Activated T-helper 17 cell treated with anti-CD3 and anti-CD28 coated beads, Interleukin-2, amount 50 U/mL, for 72 hours (primary cell): ENCODE results near the gene SERPINB2. TPM values are rescaled to one million over a fixed set of nuclear protein-coding genes. Genes with fewer than 3 reads are reported as not detected.

Source experiments
- ATAC-seq: fragments of 150-1000 bp; cut with Tn5 transposase; replicated peaks from 2 replicates; pipeline ENCODE4 v1.10.0; 2021; ENCODE audit warnings: mild to moderate bottlenecking, moderate library complexity
- H3K27ac Mint-ChIP-seq: one replicate; pipeline ENCODE4 v1.8.0; 2022; ENCODE audit warnings: mixed read lengths
- H3K27me3 Mint-ChIP-seq: one replicate; pipeline ENCODE4 v1.8.0; 2022; ENCODE audit warnings: mixed read lengths
- H3K36me3 Mint-ChIP-seq: one replicate; pipeline ENCODE4 v1.8.0; 2022; ENCODE audit warnings: low read depth, mild to moderate bottlenecking, mixed read lengths
- H3K4me1 Mint-ChIP-seq: one replicate; pipeline ENCODE4 v1.8.0; 2022; ENCODE audit warnings: mixed read lengths
- H3K4me3 Mint-ChIP-seq: one replicate; pipeline ENCODE4 v1.8.0; 2022; ENCODE audit warnings: mild to moderate bottlenecking, mixed read lengths
- H3K9me3 Mint-ChIP-seq: one replicate; pipeline ENCODE4 v1.8.0; 2022; ENCODE audit warnings: mixed read lengths
- total RNA-seq, 2 donors: library from RNA; stranded (reverse); gene quantifications; one replicate each; pipeline ENCODE4 v1.2.3, GENCODE V29; 2022

SERPINB2 gene, protein sequence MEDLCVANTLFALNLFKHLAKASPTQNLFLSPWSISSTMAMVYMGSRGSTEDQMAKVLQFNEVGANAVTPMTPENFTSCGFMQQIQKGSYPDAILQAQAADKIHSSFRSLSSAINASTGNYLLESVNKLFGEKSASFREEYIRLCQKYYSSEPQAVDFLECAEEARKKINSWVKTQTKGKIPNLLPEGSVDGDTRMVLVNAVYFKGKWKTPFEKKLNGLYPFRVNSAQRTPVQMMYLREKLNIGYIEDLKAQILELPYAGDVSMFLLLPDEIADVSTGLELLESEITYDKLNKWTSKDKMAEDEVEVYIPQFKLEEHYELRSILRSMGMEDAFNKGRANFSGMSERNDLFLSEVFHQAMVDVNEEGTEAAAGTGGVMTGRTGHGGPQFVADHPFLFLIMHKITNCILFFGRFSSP
- not detected for total RNA-seq

DNA sequence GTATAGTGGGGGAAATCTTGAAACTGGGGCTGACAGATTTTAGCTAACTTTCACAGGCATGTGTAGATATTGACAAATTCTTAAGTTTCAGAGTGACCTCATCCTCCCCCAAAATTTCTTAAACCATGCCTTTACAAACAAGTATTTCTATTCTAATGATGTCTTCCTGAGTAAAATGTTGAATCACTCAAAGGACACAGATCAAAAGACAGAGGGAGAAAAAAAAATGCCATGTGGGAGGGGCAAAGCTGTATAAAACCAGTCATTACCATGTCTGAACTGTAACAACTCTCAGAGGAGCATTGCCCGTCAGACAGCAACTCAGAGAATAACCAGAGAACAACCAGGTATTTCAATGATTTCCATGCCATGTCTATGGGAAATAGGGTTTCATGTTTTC is at the start of gene SERPINB2:
Gene SERPINB2 (plus strand): TSS at position 282 of the 400 bp plus-strand sequence. CDS start 3,740 bp downstream, outside the sequence.
- Mint-ChIP-seq H3K4me3 (no peak within 1 kb of the TSS), H3K36me3 (no peaks in the 10 kb centered on the region)

DNA sequence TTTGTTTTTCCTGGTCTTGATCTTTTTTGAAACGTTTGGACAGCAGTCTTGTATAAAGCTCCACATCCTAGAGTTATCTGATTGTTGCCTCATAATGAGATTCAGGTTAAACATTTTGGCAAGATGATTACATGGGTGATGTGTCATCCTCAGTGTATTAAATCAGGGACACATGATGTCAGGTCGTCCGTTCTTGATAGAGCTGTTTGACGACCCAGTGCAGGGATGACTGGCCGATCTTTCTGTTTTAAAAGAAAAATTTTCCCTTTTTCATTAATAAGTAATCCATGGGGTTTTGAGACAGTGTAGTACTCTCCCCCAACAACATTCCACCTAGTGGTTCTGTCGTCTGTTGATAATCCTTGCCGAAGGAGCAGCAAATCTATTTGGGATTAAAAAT is 44.5 kb upstream of the SERPINB2 start:
- no peaks in the 10 kb centered on the region for H3K36me3 Mint-ChIP-seq
- H3K27ac Mint-ChIP-seq: no peak overlapping the region

More for the DNA sequence above, at the start of gene SERPINB2:
- Mint-ChIP-seq H3K27ac (no peak within 1 kb of the TSS), H3K27me3 (peaks cover 13% of the 10 kb centered on the region), H3K9me3 (no peaks in the 10 kb centered on the region), H3K4me1 (no peaks in the 10 kb centered on the region)
- ATAC-seq: peak; percentile 84

DNA sequence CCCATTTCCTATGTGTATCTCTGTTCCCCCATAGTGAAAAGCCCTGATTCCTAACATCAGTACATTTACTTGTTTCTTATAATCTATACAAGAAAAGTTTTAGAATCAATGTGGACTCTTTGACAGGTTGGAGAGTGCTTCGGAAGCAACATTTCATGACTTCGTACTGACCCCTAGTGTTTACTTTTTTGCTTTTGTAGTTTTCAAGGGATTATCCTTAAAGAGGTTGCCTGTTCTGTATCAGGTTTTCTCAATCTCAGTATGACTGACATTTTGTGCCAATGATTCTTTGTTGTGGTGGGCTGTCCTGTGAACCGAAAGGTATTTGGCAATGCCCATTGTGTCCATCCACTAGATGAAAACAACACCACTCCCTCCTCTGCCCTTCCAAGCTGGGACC is 43.3 kb upstream of the SERPINB2 start:
- Mint-ChIP-seq H3K27ac (no peak overlapping the region), H3K27me3 (peaks cover 26% of the 10 kb centered on the region), H3K9me3 (no peaks in the 10 kb centered on the region), H3K4me1 (no peaks in the 10 kb centered on the region), H3K4me3 (no peak overlapping the region), H3K36me3 (no peaks in the 10 kb centered on the region)
- no peak for ATAC-seq

More for the DNA sequence above, 44.5 kb upstream of the SERPINB2 start:
- H3K4me1 Mint-ChIP-seq: no peaks in the 10 kb centered on the region
- peaks cover 25% of the 10 kb centered on the region for H3K27me3 Mint-ChIP-seq
- no peak overlapping the region for H3K4me3 Mint-ChIP-seq
- ATAC-seq: no peak
- H3K9me3 Mint-ChIP-seq: no peaks in the 10 kb centered on the region

DNA sequence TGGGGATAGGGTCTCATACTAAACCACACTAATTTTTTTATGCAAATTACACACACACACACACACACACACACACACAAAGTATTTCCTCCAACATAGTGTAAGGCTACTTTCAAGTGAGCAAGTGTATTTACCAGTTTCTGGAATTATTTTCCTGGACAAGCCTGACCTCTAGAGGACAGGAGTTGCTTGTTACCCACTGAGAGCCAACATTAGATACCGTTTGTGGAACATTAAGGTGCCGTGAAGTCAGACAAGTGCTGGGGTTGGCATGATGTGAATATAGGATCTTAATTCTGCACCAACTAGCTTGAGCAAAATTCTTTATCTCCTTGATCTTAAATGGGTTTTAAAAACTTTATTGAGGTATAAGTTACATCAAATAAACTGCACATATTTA is 39.3 kb upstream of the SERPINB2 start:
- peak; percentile 23 for ATAC-seq
- no peaks in the 10 kb centered on the region for H3K9me3 Mint-ChIP-seq
- peaks cover 13% of the 10 kb centered on the region for H3K27me3 Mint-ChIP-seq
- no peaks in the 10 kb centered on the region for H3K4me1 Mint-ChIP-seq
- H3K4me3 Mint-ChIP-seq: no peak overlapping the region
- no peaks in the 10 kb centered on the region for H3K36me3 Mint-ChIP-seq
- H3K27ac Mint-ChIP-seq: no peak overlapping the region

DNA sequence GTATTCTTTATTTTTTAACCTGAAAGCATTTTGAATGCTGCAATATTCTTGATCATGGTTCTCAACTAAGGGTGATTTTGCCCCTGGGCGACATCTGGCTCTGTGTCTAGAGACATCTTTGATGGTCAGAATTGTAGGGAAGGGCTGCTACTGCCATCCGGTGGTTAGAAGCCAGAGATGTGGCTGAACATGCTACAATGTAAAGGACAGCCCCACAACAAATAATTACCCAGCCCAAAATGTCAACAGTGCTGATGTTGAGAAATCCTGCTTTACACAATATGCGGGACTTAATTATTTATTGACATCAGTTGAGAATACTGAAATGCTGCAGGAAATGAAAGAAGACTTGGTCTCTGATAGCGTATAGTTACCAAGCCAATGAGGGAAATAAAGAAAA is 37.5 kb upstream of the SERPINB2 start:
- no peaks in the 10 kb centered on the region for H3K4me1 Mint-ChIP-seq
- H3K27ac Mint-ChIP-seq: no peak overlapping the region
- no peak overlapping the region for H3K4me3 Mint-ChIP-seq
- no peaks in the 10 kb centered on the region for H3K36me3 Mint-ChIP-seq
- peaks cover 9% of the 10 kb centered on the region for H3K27me3 Mint-ChIP-seq
- no peak for ATAC-seq
- H3K9me3 Mint-ChIP-seq: no peaks in the 10 kb centered on the region

DNA sequence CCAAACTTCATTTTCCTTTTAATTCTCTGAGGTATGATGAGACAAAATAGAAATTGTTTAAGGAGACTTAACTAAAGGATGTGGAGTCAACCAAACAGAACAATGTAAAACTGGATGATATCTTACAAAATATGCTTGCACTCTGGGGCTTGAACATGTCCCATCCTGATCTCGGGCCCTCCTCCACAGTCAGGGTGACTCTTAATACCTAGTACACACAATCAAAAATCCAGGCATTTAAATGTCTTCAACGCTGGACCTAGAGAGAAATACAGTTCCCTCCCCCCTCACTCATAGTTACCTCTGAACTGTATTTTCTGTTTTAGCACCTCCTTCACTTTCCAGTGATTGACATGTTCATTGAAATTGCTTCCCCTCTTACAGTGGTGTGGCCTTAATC is 36.9 kb upstream of the SERPINB2 start:
- H3K36me3 Mint-ChIP-seq: no peaks in the 10 kb centered on the region
- no peak for ATAC-seq
- H3K27me3 Mint-ChIP-seq: peaks cover 6% of the 10 kb centered on the region
- no peaks in the 10 kb centered on the region for H3K9me3 Mint-ChIP-seq
- H3K4me1 Mint-ChIP-seq: no peaks in the 10 kb centered on the region
- no peak overlapping the region for H3K4me3 Mint-ChIP-seq
- no peak overlapping the region for H3K27ac Mint-ChIP-seq

DNA sequence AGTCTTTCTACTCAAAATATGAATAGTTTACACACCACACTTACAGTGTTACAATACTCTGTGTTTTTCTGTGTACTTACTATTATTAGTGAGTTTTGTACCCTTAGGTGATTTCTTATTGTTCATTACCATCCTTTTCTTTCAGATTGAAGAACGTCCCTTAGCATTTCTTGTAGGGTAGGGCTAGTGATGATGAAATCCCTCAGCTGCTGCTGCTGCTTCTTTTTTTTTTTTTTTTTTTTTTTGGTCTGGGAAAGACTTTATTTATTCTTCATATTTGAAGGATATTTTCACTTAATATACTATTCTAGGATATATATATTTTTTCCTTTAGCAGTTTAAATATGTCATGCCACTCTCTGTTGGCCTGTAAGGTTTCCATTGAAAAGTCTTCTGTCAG is 29.0 kb upstream of the SERPINB2 start:
- Mint-ChIP-seq H3K4me3 (no peak overlapping the region), H3K36me3 (no peaks in the 10 kb centered on the region), H3K9me3 (no peaks in the 10 kb centered on the region), H3K27ac (no peak overlapping the region), H3K27me3 (peaks cover 7% of the 10 kb centered on the region), H3K4me1 (no peaks in the 10 kb centered on the region)
- no peak for ATAC-seq

DNA sequence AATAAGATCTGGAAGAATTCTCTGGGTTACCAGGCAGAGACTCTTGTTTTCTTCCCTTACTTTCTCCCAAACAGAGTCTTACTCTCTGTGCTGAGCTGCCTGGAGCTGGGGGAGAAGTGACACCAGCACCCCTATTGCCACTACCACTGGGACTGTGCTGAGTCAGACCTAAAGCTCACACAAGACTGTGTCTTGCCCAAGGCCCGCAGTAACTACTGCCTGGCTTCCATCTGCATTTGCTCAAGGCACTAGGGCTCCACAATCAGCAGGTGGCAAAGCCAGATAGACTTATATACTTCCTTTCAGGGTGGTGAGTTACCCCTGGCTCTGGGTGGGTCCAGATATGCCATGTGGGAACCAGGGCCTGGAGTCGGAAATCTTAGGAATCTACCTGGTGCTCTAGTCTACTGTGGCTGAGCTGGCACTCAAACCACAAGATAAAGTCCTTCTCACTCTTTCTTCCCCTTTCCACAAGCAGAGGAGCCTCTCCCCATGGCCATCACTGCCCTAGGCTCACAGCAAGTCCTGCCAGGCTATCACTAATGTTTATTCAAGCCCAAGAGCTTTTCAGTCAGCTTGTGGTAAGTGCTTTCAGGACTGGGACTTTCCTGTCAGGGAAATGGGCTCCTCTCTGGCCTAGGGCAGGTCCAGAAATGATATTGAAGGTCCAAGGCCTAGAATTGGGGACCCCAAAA is 27.6 kb upstream of the SERPINB2 start:
- Mint-ChIP-seq H3K4me3 (no peak overlapping the region), H3K4me1 (no peaks in the 10 kb centered on the region), H3K27ac (no peak overlapping the region), H3K36me3 (no peaks in the 10 kb centered on the region), H3K9me3 (no peaks in the 10 kb centered on the region), H3K27me3 (peaks cover 7% of the 10 kb centered on the region)
- no peak for ATAC-seq

DNA sequence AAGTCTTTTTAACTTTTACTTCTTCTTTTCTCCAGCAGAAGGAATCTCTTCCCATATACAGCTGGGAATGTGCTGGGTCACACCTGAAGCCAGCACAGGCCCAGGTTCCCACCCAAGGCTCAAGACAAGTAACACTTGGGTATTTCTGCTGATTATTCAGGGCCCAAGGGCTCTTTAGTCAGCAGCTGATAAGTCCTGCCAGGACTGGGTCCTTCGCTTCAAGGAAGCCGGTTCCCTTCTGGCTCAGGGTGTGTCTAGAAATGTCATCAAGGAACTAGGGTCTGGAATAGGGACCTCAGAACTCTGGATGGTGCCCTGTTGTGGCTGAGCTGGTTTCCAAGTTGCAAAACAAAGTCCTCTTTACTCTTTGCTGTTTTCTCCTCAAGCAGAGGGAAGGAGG is 27.0 kb upstream of the SERPINB2 start:
- Mint-ChIP-seq H3K27ac (no peak overlapping the region), H3K4me3 (no peak overlapping the region), H3K36me3 (no peaks in the 10 kb centered on the region), H3K9me3 (no peaks in the 10 kb centered on the region), H3K4me1 (no peaks in the 10 kb centered on the region), H3K27me3 (peaks cover 7% of the 10 kb centered on the region)
- ATAC-seq: no peak

DNA sequence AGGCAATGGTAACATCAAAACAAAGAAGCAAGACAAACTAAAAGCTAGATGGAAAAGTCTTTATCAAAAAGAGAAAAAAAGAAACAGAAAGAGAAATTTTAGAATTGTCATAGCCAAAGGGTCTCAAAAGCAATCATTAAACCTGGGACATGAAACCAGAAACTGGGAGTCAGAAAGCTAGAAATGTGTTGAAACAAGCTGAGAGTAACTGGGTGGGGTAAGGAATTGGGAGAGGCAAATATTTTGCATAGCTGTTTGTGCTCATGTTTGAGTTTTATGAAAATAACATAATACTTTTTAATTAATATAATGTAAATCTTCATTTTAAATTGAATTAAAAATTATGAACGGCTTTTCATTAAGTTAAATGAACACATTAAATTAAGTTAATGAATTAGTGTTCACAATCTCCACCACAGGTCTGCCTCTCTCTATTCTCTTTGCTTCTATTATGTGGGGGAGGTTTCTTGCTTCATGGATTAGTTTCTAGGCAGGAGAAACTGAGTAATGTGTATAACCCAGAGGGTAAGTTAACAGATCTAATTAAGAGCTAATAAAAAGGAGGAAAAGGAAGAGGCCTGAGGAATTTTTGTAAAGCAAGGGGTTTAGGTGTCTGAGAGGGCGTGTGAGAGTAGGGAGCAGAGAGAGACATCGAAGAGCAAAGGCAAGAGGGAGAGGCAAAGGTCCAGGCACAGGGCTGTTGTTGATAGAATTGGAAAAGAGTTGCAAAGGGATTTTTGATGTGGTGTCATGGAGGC is 20.0 kb upstream of the SERPINB2 start:
- H3K27me3 Mint-ChIP-seq: peaks cover 5% of the 10 kb centered on the region
- no peak for ATAC-seq
- no peaks in the 10 kb centered on the region for H3K36me3 Mint-ChIP-seq
- H3K9me3 Mint-ChIP-seq: no peaks in the 10 kb centered on the region
- H3K4me1 Mint-ChIP-seq: no peaks in the 10 kb centered on the region
- no peak overlapping the region for H3K27ac Mint-ChIP-seq
- H3K4me3 Mint-ChIP-seq: no peak overlapping the region

DNA sequence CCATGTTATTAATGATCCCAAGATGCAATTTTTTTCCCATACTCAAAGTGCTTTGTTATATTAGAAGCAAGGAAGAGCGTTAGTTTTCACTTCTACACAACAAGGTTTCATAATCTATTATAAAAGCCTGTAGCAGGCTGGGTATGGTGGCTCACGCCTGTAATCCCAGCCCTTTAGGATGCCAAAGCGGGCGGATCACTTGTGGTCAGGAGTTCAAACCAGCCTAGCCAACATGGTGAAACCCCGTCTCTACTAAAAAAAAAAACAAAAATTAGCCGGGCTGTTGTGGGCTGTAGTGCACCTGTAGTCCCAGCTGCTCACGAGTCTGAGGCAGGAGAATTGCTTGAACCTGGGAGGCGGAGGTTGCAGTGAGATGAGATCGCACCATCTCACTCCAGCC is 19.0 kb upstream of the SERPINB2 start:
- H3K9me3 Mint-ChIP-seq: no peaks in the 10 kb centered on the region
- H3K27ac Mint-ChIP-seq: no peak overlapping the region
- H3K4me1 Mint-ChIP-seq: no peaks in the 10 kb centered on the region
- H3K27me3 Mint-ChIP-seq: peaks cover 5% of the 10 kb centered on the region
- no peaks in the 10 kb centered on the region for H3K36me3 Mint-ChIP-seq
- H3K4me3 Mint-ChIP-seq: no peak overlapping the region
- ATAC-seq: no peak

DNA sequence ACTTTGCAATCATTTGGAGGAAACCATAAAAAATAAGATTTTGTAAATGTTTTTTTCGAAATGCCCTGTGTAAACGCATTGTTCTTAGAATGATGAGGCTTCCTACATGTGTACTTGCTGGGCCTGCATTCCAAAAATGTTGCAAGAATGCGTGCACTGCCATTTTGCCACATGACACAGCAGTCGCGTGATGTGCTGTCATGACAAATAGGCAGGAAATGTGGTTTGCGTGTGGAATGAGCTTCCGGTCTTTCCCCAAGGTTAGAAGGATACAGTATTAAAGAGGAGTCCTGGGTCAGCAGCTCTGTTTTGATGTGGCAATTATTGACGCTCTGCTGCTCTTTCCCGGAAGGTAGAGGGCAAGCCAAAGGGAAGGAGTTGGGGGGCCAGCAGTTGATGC is 18.1 kb upstream of the SERPINB2 start:
- Mint-ChIP-seq H3K4me1 (no peaks in the 10 kb centered on the region), H3K27me3 (peaks cover 5% of the 10 kb centered on the region), H3K36me3 (no peaks in the 10 kb centered on the region), H3K27ac (no peak overlapping the region), H3K9me3 (no peaks in the 10 kb centered on the region), H3K4me3 (no peak overlapping the region)
- no peak for ATAC-seq

DNA sequence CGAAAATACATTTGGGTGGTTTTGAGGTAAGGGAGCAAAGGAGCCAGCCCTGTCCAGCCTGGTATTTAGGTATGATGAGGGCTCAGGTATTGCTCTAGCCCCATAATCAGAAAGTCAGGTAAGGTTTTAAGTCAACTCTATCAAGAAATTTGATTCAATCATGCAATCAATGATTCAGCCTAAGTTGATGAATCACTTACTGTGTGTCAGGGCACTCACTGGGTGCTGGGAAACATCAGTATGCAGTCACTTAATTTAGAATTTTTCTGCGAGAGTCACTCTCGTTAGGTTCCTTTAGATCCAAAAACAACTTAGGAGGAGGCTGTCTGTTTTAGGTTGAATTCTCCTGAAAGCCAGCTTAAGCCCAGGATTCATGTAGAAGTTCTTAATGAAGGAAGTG is 17.7 kb upstream of the SERPINB2 start:
- H3K4me3 Mint-ChIP-seq: no peak overlapping the region
- no peaks in the 10 kb centered on the region for H3K4me1 Mint-ChIP-seq
- H3K27ac Mint-ChIP-seq: no peak overlapping the region
- no peaks in the 10 kb centered on the region for H3K36me3 Mint-ChIP-seq
- ATAC-seq: no peak
- H3K9me3 Mint-ChIP-seq: no peaks in the 10 kb centered on the region
- peaks cover 5% of the 10 kb centered on the region for H3K27me3 Mint-ChIP-seq

DNA sequence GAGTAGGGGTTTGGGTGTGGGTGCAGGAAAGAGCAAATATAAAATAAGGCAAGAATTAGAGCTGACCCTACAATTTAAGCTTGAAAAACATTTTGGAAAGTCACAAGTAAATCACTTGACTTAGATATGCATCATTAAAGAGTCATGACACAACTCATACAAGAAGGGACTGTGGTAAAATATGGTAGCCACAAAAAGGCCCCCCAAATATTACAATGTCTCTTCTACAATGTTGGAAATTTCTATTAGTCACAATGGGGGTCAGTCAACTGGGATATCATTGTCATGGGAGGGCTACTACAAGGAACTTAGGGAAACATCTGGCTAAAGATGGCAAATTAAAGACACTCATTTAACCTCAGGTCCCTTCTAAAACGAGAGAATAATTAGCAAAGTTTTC is 15.7 kb upstream of the SERPINB2 start:
- ATAC-seq: no peak

More for the DNA sequence above, 15.7 kb upstream of the SERPINB2 start:
- no peaks in the 10 kb centered on the region for H3K4me1 Mint-ChIP-seq
- H3K9me3 Mint-ChIP-seq: no peaks in the 10 kb centered on the region
- H3K4me3 Mint-ChIP-seq: no peak overlapping the region
- peaks cover 7% of the 10 kb centered on the region for H3K27me3 Mint-ChIP-seq
- H3K36me3 Mint-ChIP-seq: no peaks in the 10 kb centered on the region
- H3K27ac Mint-ChIP-seq: no peak overlapping the region
